GM11168 (cell line): ENCODE measurements around the gene COLGALT1.
"Not testable (repeated sequence)": the region's sequence is repeated elsewhere in the genome, so short reads cannot be mapped to it uniquely, and the experiment has no call there.

ENCODE experiments used
- in situ Hi-C: fragments of 300-500 bp; cut with MboI; formaldehyde crosslinking; loops from one replicate; pipeline ENCODE4 v1.12.0; 2022; ENCODE audit warnings: low sequenced_read_pairs; ENCODE audit not compliant: unreplicated experiment

The COLGALT1 gene

DNA sequence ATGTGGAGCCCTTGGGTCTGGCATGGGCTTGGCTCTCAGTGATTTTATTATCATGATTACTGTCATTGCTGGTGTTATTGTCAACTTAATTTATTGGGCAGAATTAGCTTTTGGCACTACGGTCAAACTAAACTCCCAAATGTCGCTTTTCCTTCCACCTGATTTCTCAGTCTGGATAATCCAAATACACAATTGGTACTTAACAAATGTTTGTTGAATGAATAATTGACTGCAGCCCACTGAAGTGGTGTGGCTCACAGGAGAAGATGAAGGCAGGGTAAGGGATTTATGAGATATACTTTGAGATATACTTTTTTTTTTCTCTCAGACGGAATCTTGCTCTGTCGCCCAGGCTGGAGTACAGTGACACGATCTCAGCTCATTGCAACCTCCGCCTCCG, 1.5 kb downstream of the COLGALT1 start:
- in situ Hi-C loops = no loop called here

DNA sequence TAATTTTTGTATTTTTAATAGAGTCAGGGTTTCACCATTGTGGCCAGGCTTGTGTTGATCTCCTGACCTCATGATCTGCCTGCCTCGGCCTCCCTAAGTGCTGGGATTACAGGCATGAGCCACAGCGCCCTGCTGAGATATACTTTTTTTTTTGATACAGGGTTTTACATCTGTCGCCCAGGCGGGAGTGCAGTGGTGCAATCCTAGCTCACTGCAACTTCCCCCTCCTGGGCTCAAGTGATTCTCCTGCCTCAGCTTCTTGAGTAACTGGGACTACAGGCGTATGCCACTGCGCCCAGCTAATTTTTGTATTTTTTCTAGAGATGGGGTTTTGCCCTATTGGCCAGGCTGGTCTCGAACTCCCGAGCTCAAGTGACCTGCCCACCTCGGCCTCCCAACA, 2.0 kb downstream of the COLGALT1 start:
- in situ Hi-C loops = no loop called here

DNA sequence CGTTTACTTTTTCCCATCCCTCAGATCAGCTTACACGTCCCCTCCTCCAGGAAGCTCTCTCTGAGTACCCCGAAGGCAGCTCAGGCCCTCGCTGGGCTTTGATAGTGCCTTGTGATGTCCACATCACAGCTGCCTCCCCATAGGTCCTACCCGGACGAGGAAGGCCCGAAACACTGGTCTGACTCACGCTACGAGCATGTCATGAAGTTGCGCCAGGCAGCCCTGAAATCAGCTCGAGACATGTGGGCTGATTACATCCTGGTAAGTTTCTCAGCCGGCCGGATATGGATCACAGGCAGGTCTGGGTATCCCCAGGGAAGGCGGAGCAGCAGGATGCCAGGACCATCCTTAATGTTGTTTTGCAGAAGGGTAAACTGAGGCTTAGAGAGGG, 4.8 kb downstream of the COLGALT1 start:
- in situ Hi-C loops = no loop called here

DNA sequence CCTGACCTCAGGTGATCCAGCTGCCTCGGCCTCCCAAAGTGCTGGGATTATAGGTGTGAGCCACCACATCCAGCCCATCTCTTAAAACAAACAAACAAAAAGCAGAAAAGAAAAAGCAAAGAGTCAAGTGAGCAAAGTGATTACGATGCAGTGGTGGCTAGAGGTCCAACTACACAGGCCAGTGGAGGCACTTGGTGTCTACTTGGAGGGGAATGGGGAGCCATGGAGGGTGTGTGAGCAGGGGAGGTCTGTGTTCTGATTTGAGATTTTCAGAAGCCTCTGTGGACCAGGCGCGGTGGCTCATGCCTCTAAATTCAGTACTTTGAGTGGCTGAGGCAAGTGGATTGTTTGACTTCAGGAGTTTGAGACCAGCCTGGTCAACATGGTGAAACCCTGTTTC, 6.6 kb downstream of the COLGALT1 start:
- in situ Hi-C loops = no loop called here

- in situ Hi-C loops = no loop called here
Measured at GRCh38 chr19:17562561-17562960, 7.1 kb downstream of the COLGALT1 start.

GRCh38 chr19:17564781-17565180, 9.3 kb downstream of the COLGALT1 start:
- in situ Hi-C loops = no loop called here

DNA sequence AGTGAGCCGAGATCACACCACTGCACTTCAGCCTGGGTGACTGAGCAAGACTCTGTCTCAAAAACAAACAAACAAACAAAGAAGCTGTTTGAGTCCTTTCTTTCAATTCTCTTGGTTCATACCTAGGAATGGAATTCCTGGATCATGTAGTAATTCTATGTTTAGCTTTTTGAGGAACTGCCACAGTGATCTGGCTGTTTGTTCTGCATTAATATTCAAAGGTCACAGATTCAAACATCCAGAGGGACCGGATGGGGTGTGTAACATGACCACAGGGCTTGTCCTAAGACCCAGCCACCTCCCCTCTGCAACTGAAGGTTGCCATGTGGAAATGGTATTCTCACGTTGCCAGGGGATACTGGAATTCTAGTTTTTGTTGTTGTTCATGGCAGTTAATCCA, 10.2 kb downstream of the COLGALT1 start:
- in situ Hi-C loops = no loop called here

GRCh38 chr19:17567940-17568339, 12.5 kb downstream of the COLGALT1 start:
- in situ Hi-C loops = no loop called here

DNA sequence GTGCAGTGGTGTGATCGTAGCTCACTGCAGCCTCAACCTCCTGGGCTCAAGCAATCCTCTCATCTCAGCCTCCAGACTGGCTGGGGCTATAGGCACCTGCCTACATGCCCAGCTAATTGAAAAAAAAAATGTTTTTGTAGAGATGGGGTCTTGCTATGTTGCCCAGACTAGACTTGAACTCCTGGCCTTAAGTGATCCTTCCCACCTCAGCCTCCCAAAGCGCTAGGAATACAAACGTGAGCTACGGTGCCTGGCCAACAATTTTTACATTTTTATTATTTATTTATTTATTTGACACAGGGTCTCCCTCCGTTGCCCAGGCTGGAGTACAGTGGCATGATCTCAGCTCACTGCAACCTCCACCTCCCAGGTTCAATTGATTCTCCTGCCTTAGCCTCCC, 14.8 kb downstream of the COLGALT1 start:
- in situ Hi-C loops = not testable (repeated sequence)

GRCh38 chr19:17570791-17571190, 15.3 kb downstream of the COLGALT1 start:
- in situ Hi-C loops = no loop called here

- in situ Hi-C loops = no loop called here
Measured at GRCh38 chr19:17572638-17573037, 17.2 kb downstream of the COLGALT1 start.

DNA sequence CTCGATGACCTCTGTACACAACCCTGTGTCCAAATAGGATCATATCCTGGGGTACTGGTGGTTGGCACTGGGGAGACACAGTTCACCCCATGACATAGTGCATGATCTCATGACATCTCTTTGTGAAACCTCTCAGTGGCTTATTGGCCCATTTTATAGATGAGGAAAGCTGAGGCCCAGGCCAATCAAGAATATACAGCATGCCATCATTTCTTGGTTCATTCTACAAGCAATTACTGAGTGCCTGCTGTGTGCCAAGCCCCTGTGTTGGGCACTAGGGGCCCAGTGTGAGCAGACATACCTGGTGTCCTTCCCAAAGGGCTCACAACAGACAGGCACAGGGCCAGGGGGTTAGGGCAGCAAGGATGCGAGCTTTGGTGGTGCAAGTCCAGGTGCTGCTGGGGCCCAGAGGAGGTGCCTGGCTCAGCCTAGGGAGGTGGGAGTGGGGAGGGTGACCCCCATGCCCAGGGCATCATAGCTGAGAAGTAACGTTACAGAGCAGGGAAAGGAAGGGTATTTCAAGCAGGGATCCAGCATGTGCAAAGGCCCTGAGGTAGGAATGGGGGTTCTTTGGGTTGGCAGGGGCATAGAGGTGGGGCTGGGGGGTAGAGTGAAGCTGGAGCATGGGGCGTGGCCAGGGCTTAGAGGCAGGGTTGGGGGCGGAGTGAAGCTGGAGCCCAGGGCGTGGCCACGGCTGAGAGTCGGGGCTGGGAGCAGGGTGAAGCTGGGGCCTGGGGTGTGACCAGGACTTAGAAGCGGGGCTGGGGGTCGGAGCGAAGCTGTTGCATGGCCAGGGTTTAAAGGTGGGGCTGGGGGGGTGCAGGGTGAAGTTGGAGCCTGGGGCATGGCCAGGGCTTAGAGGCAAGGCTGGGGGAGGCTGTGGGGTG, 20.7 kb downstream of the COLGALT1 start:
- in situ Hi-C loops = no loop called here

GRCh38 chr19:17576758-17577456, 21.5 kb downstream of the COLGALT1 start:
- in situ Hi-C loops = no loop called here

GRCh38 chr19:17577457-17578097, 22.1 kb downstream of the COLGALT1 start:
- in situ Hi-C loops = no loop called here

- in situ Hi-C loops = no loop called here
Measured at GRCh38 chr19:17579661-17580244, 24.3 kb downstream of the COLGALT1 start.

DNA sequence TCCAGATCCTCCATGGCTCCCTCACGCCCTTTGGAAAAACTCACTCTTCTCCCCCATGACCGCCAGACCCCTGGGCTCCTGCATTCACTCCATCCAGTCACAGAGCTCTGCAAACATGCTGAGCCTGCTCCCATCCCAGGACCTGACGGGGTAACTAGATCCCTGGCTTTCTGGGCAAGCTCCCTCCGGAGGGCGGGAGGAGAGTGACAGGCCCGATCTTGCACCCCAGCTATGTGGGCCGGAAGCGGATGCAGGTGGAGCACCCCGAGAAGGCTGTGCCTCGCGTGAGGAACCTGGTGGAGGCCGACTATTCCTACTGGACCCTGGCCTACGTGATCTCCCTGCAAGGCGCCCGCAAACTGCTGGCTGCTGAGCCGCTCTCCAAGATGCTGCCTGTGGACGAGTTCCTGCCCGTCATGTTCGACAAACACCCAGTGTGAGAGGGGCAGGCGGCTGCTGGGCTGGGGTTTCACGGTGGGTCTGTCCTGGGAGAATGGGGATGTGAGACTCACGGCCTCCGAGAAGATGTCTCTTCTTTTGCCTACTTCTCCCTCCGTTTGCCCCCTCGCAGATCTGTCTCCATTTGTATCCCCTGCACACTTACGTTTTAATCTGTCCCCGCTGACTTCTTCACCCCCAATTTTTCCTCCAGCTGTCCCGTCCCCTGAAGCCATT, 25.2 kb downstream of the COLGALT1 start:
- in situ Hi-C loops = no loop called here

DNA sequence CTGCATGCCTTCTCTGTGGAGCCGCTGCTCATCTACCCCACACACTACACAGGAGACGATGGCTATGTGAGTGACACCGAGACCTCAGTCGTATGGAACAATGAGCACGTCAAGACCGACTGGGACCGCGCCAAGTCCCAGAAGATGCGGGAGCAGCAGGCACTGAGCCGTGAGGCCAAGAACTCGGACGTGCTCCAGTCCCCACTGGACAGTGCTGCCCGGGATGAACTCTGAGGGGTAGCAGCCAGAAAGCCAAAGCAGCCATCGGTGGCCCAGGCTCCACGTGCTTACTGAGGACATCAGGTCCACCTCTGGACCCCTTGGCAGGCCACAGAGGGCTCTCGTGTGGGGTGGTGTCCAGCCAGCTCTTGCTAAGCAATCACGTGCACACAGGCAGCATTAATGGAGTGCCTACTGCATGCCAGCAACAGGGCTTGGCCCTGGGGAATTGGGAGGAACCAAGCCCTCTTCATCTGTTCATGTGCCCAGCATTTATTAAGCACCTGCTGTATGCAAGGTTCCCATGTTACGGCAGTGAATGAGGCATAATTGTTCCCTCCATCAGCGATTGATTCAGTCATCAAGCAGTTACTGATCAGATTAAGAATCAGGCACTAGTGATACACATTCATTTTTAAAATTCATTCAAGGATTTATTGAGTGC, 25.9 kb downstream of the COLGALT1 start:
- in situ Hi-C loops = no loop called here

- in situ Hi-C loops = no loop called here
Measured at GRCh38 chr19:17582613-17583012, 27.2 kb downstream of the COLGALT1 start.

DNA sequence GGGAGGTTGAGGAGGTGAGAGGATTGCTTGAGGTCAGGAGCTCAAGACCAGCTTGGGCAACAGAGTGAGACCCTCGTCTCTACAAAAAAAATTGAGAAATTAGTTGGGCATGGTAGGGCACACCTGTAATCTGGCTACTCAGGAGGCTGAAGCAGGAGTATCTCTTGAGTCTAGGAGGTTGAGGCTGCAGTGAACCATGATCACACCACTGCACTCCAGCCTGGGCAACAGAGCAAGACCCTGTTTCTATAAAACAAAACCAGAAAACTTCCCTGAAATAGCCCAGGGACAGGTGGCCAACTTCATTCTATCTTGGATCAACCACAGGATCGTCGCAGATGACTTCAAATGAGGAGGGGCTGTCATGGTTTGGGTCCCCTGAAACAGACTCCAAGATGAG, 28.7 kb downstream of the COLGALT1 start:
- in situ Hi-C loops = no loop called here

GRCh38 chr19:17585395-17585794, 29.9 kb downstream of the COLGALT1 start:
- in situ Hi-C loops = not testable (repeated sequence)
